GM21360 (cell line): Measurements from ENCODE around the gene ARSB.
"Not testable (repeated sequence)": the region's sequence is repeated elsewhere in the genome, so short reads cannot be mapped to it uniquely, and the experiment has no call there.

Source experiments
- ATAC-seq: cut with Tn5 transposase; IDR thresholded peaks from one replicate; pipeline ENCODE4 v1.9.1; 2021; ENCODE audit warnings: mild to moderate bottlenecking, moderate library complexity; ENCODE audit not compliant: unreplicated experiment

ARSB gene

GRCh38 chr5:78956901-78957300, 28.2 kb downstream of the ARSB start:
- no peak for ATAC-seq

GRCh38 chr5:78953092-78953800, 31.9 kb downstream of the ARSB start:
- no peak for ATAC-seq

DNA sequence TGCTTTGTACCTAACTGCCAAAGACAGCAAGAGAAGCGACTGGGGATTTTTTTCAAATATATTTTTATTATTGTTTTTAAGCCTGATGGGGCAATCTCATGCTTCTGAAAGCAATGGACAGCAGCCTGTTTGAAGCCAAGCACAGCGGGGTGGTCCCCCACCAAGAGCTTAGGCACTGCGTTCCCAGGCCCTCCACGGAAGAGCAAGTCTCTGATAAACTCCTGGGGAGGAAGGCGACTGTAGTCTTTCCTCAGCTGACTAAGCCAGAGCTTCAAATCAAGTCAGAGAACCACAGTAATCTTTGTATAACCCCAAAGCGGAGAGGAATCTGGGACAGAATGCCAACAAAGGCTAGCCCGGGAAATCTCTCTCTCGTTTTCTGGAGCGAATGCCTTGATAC, 54.4 kb downstream of the ARSB start:
- no peak for ATAC-seq

- no peak for ATAC-seq
These were observed 55.3 kb downstream of the ARSB start for GRCh38 chr5:78929833-78930232.

- ATAC-seq = no peak
These were observed 57.3 kb downstream of the ARSB start for GRCh38 chr5:78927657-78928282.

DNA sequence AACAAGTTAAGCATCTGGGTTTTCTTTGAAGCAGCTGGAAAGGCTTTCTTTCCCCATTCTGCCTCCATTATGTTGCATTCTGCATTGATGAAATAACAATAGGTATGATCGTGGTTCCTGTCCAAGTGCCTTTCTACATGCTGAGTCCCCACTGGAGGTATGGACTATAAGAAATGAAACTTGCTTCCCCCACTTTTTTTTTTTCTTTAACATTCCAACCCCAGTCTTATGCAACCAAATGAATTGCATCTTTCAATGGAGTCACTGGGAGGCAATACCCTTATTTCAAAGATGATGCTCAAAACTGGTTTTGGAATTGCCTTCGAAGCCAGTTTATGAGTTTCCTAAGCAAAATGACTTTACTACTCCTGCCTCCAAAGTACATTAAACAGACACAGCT, 58.9 kb downstream of the ARSB start:
- ATAC-seq = no peak

DNA sequence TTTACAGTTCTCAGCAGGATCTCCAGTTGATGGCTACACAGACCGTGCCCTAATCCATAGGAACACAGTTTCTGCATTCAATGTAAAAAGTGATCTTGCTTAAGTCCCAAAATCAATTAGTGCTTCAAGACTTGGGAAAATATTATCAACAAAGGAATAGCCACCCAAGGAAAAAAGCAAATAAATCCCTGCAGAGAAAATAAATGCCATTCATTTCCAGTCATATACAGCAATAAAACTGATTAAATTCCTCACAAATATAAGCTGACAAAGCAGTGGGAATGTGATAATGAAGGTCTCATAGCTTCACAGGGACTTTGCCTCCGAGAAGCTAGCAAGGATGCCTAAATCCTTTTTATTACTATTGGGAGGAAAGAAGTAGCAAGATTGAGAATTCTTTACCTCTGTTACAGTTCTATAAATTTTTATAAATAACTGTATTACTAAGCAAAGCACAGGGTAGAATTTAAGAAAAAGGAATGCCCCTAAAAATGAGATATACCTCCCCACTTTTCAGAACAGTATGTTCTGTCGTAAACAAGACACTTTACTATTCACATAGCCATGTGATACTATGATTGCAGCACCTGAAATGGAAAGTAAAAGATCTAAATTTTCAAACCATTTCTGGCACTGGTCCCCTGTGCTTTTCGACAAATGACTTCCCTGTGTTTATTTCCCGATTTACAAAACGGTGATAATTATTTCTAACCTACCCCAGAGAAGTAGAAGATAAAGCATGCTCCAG, 59.8 kb downstream of the ARSB start:
- ATAC-seq = no peak

DNA sequence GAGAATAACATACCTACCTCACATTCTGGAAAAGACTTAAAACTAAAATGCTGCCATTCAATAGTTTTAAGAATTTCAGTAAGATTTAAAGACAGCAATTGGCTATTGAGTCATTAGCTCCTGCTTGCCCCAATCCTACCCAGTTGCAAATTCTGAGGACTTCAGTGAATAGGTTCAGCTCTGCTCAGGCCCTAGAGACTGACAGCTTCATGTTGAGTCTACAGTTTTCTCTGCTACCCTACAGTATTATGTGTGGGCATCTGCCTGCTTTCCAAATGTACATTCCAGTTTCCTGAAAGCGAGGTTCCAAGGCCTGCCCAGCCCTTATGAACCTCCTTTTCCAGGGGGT, 61.5 kb downstream of the ARSB start:
- no peak for ATAC-seq

- ATAC-seq = peak; percentile 70
These were observed 62.1 kb downstream of the ARSB start for GRCh38 chr5:78922879-78923621.

- no peak for ATAC-seq
These were observed 64.5 kb downstream of the ARSB start for GRCh38 chr5:78920604-78921003.

GRCh38 chr5:78919796-78920195, 65.3 kb downstream of the ARSB start:
- no peak for ATAC-seq

DNA sequence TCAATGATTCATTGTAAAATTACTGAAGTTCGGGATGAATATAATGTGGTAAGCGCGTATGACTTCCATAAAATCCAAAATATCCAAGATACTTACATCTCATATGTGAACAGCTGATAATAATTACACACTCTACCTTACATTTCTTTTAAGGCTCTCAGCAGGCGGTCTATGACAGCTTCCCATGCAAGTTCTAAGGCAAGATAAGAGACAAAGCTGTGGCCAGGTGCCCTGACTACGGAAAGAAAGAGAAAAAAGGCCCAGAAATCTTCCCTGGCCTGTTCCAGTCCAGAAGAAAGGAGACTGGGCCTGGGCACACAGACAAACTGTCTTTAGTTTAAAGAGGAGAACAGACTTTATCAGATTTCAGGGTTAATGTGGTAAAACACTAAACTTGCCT, 69.1 kb downstream of the ARSB start:
- no peak for ATAC-seq

DNA sequence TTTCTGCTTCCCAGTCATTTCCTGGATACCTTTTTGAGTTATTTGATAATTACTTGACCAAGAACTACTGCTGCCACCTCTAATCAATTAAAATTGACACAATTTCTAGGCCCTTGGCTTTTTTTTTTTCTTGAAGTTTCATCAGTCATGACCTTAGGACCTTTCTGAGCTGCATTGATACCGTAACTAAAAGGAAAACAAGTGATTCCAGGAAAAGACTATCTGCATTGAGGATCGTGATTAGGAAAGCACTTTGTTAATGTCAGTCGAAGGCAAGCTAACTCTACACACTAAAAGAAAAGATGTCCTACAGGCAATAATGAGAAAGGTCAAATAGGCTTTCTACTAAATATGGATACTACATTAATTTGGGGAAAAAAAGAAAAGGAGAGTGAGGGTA, 69.9 kb downstream of the ARSB start:
- ATAC-seq = no peak

DNA sequence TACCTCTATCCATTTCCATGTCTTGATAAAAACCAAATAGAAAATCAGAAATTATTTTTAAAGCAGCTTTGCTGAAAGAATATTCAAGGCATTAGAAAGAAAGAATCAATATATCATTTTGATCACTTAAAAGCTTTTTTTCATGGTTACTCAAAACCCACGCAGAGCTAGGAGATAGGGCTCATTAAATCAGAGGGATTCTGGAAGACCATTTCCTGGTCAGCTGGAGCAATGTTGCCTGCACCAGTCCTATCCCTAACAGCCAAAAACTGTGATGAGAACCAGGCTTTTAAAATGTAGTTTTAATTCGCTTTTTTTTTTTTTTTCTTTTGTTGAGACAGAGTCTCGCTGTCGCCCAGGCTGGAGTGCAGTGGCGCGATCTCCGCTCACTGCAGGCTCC, 72.3 kb downstream of the ARSB start:
- ATAC-seq = no peak

- ATAC-seq = no peak
These were observed 72.9 kb downstream of the ARSB start for GRCh38 chr5:78912085-78912771.

DNA sequence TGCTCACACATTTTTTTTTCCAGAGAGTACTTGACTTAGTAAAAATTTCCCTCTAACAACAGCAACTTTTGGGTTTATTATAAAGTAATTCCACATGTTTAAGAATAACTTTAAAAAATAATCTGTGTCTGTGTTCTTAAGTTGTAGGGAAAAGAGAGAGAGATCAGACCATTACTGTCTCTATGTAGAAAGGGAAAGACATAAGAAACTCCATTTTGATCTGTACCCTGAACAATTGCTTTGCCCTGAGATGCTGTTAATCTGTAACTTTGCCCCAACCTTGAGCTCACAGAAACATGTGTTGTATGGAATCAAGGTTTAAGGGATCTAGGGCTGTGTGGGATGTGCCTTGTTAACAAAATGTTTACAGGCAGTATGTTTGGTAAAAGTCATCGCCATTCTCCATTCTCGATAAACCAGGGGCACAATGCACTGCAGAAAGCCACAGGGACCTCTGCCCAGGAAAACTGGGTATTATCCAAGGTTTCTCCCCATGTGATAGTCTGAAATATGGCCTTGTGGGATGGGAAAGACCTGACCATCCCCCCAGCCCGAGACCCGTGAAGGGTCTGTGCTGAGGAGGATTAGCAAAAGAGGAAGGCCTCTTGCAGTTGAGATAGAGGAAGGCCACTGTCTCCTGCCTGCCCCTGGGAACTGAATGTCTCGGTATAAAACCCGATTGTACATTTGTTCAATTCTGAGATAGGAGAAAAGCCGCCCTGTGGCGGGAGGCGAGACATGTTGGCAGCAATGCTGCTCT, 75.7 kb downstream of the ARSB start:
- ATAC-seq = not testable (repeated sequence)

DNA sequence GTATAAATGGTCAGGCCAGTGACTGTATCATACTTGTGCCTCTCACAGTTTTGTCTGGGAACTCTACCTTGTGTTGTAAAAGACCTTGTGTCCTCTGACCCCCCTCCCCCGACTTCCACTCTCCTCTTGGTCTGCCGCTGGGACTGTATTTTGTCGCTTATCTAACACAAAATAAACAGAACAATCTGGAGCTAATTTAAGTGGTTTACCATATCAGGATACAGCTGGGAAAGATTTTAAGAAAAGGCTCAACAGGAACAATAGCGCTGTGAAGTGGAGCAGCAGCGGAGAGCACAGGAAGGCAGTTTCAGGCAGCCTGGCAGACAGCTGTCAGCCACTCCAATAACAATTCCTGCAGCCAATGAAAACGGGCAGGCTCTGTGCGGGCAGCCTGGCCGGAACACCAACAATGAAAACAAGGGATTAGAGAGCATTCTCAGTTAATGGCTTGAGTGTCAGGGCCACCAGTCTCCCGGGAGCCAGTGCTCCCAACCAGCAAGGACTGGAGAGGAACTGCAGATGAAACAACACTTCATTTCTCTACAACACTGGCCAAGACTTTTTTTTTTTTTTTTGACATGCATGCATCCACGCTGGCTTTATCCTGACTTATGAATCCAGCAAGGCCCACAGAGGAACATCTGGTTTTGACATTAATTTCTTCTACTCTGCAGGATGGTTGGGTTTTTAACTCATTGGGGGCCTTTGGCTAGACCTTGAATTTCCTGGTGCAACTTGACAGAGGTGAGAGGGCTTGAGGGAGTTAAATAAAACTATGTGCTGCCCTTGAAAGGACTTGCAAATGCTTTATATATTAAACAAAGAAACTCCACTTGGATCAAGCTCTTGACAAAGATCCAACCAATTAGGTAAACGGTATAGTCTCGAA, 76.7 kb downstream of the ARSB start:
- no peak for ATAC-seq

- ATAC-seq = no peak
These were observed 77.7 kb downstream of the ARSB start for GRCh38 chr5:78907255-78907891.
